ENCODE results near the gene HOXA7.

The HOXA7 gene

DNA sequence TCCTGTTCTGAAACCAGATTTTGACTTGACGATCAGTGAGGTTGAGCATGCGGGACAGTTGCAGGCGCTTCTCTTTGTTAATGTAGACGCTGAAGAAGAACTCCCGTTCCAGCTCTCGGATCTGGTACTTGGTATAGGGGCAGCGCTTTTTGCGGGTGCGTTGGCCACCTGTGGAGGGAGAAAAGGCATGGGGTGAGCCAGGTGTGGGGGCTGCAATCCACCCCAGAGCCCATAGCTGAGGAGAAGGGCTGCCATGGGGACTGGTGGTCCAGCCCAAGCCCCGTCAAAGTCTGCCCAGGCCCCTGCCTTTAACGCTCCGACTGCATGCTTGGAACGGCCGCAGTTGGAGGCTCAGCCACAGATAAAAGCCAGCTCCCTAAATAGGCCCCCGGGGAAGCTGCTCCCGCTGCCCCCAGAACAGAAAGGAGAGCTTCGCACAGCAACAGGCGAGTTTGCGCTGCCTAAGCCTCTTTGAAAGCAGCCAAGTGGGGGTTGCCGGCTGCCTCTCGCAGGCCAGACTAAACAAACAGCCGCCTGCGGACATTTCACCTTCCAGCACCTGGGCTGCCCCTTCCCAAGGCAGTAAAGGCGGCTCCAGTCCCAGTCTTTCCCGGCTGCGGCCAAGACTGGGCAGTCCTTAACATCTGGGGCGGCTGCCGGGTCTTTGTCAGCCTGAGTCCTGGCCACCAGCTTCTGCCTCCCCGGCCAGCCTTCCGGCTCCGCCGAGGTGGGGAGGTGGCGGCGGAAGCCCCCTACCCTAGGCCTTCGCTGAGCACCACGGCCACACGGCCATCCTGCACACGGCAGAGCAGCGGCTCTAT is 26.6 kb upstream of the HOXA7 start:
- in situ Hi-C loops (cut with HindIII; ENCODE audit: low sequenced_read_pairs), result no loop called here

DNA sequence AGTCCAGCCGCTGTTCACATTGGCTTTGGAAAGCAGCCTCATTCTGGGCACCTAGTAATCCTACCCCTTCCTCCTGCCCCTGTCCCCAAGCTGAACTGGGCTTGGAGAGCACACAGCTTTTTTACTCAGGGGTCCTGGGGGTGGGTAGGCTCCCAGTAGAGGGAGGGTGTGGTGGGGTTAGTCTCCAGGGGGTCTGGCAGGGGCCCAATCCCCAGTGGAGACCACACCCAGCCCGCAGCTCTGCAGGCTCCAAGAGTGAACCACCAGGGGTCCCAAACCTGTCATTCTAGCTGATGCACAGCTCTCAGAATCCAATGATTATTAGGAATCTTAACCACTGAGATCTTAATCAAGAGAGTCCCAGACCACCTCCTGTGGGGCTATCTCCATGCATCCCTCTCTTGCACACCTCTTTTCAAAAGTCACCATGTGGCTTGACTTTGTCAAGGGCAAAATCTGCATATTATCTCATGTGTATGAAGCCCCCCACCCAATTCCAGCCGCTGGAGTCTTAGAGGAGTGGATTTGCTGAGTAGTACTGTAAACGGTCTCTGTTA is 25.9 kb upstream of the HOXA7 start:
- in situ Hi-C loops (cut with HindIII; ENCODE audit: low sequenced_read_pairs), result no loop called here

GRCh38 chr7:27181795-27182275 is 25.4 kb upstream of the HOXA7 start:
- in situ Hi-C loops (cut with HindIII; ENCODE audit: low sequenced_read_pairs), result no loop called here

DNA sequence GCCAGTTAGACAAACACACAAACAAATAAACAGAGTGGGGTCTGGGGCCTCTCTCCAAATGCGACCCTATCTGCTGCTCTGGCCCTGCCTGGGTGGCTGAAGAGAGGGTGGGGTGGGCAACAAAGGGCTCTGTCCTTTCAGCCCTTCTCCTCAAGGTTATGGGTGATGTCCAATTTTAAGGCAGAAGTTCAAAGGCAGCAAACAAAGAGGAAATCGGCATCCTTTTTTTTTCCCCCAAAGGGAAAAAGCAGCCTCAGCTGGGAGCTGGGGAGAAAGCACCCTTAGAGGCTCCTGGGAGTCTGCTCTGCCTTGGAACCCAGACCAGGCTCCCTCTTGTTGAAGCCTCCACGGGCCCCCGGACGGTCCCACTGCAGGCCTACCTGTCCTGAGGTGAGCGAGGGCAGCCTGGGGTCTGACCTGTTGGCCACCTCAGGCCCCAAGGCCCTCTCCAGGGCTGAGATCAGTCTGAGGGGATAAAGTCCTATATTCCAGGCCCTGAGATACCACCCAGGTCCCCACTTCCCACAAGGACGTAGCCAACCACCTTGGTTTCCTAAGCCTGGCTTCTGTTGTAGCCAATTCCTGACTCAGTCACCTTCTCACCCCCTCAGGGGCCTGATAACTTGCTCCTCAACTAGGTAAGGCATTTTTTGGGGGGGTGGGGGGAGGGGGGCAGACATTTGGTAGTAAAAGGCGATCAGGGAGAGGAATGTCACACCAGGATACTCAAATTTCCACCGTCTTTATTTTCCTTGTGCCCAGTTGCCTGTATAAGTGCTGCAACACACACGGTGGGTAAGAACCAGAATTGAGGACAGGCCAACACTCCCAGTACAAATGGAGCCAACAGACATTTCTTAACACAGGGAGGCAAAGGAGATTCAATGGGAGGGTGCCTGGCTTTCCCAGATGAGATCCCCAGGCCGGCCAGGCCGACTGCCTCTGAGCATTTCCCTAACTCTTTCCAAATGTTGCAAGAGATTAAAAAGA is 24.3 kb upstream of the HOXA7 start:
- in situ Hi-C loops (cut with HindIII; ENCODE audit: low sequenced_read_pairs), result no loop called here

- in situ Hi-C loops (cut with HindIII; ENCODE audit: low sequenced_read_pairs), result no loop called here
Measured at GRCh38 chr7:27179503-27180430, 23.3 kb upstream of the HOXA7 start.

- in situ Hi-C loops (cut with HindIII; ENCODE audit: low sequenced_read_pairs), result no loop called here
Measured at GRCh38 chr7:27179030-27179429, 22.6 kb upstream of the HOXA7 start.

DNA sequence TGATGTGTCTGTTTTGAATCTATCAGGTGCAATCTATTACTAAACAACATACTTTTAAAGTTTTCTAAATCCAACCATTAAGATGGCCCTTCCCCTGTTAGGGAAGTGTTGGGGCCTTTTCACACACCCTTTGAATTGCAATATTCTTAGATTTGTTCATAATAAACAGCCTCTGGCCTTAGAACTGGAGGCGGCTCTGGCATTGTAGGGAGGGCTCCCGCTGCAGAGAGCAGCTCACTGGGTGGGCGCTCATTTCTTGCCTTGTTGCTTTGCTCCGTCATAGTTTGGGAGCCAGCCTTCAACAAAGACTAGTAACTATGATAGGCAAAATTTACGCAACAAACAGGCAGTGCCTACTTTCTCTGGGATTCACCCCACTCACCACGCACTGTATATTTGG is 21.9 kb upstream of the HOXA7 start:
- in situ Hi-C loops (cut with HindIII; ENCODE audit: low sequenced_read_pairs), result no loop called here

GRCh38 chr7:27177795-27178320 is 21.4 kb upstream of the HOXA7 start:
- in situ Hi-C loops (cut with HindIII; ENCODE audit: low sequenced_read_pairs), result no loop called here

- in situ Hi-C loops (cut with HindIII; ENCODE audit: low sequenced_read_pairs), result no loop called here
Measured at GRCh38 chr7:27176962-27177794, 20.7 kb upstream of the HOXA7 start.

DNA sequence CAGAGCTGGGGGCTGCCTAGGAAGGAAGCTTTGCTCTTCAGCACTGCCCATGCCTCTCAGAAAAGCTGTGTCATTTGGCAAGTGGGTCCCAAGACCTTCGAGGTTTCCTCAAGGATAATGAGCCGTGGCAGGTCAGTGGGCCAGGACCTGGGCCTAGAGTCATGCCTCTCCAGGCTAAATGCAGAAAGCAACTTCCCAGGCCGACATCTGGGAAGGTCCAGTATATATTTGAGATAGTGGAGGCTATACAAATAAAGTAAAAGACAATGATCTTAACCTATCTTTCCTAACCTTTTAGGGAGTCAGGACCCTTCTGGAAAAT is 20.0 kb upstream of the HOXA7 start:
- in situ Hi-C loops (cut with HindIII; ENCODE audit: low sequenced_read_pairs), result no loop called here

GRCh38 chr7:27175626-27176523 is 19.4 kb upstream of the HOXA7 start:
- in situ Hi-C loops (cut with HindIII; ENCODE audit: low sequenced_read_pairs), result no loop called here

DNA sequence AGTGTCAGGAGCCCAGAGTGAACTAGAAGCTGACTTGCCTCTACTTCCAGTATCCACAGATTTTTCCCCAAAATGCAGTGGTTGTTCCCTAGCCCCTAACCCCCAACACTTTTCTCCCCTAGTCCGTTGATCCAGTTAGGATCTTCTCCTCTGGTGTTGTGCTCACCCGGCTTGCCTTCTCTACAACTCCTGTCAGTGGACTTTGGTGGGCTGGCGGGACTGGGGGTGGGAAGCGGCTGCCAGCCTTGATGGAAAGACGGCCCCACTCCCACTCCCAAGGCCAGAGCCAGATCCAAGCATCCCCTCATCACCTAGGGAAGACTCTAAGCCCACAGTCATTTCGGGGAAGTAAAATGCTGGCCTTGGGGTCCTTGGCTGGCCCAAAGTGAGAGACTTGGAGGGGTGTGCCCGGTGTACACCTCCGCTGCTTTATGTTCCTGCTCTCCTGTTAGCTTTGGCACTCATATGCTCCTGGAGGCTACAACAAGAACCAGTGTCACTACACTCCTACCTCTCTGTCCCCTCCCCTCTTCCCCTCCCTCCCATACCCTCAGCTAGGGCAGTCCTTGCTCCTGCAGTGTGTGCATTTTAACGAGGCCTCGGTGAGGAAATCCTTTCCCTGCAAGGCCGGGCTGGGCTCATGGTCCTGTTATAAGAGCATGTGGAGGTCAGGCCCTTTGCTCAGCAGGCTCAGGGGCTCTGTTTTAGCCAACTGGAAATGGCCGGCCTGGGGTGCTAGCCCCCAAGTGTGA is 18.6 kb upstream of the HOXA7 start:
- in situ Hi-C loops (cut with HindIII; ENCODE audit: low sequenced_read_pairs), result no loop called here

DNA sequence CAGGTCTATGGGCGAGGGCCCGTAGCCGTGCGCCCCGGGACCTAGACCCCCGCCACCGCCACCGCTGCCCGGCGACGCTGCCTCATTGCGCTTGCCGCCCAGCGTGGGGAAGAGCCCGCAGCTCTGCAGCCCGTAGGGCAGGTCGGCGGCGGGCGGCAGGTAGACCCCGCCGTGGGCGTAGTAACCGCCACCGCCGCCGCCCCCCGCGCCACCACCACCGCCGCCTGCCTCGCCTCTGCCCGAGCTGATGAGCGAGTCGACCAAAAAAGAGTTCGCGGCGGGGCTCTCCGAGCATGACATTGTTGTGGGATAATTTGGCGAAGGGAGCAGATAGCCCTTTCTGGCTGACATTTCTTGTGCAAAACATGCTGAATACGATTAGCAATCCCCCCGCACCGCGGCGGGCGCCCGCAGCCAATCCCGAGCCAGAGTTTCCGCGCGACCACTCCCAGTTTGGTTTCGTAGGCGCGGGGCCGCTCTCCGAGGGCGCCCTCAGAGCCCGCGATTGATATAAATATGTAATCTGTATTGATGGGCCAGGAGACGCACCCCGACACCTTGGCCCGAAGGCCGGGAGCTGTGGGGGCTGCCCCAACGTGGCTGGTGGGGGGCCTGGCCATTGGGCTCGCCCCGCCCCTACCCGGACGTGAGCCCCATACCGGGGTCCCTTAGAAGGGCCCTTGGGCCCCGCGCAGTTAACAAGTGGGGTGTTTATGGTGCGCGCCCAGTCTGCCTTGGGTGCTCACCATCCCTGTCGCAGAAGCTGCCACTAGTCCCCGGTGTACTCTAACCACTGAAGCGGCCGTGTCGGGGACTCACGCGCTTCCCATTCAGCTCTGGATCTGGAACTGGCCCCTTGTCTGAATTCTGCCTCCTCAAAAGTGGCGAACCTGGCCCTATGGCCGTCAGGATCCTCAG is 17.7 kb upstream of the HOXA7 start, which contains the start of gene HOXA10:
Gene HOXA10 (minus strand): TSS at position 365 of the 918 bp plus-strand sequence. CDS start 14 bp downstream, at position 351.
- in situ Hi-C loops (cut with HindIII; ENCODE audit: low sequenced_read_pairs), result no loop called here

DNA sequence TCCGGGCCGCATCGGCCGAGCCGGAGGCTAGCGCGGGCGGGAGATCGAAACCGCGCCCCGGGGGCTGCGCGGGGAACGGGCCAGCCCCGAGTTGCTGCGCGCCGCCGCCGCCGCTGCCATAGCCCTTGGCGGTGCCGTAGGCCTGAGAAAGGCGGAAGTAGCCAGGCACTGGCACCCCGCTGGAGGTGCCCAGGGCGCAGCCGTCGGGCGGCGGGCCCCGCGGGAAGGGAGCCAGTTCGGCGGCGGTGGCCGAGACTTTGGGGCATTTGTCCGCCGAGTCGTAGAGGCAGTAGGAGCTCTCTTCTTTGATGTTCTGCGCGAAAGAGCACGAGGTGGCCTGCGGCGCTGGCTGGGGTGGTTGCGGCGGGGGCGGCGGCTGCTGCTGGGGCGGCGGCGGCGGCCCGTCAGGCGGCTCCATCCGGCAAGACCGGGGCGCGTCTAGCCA is 17.1 kb upstream of the HOXA7 start:
- in situ Hi-C loops (cut with HindIII; ENCODE audit: low sequenced_read_pairs), result no loop called here

DNA sequence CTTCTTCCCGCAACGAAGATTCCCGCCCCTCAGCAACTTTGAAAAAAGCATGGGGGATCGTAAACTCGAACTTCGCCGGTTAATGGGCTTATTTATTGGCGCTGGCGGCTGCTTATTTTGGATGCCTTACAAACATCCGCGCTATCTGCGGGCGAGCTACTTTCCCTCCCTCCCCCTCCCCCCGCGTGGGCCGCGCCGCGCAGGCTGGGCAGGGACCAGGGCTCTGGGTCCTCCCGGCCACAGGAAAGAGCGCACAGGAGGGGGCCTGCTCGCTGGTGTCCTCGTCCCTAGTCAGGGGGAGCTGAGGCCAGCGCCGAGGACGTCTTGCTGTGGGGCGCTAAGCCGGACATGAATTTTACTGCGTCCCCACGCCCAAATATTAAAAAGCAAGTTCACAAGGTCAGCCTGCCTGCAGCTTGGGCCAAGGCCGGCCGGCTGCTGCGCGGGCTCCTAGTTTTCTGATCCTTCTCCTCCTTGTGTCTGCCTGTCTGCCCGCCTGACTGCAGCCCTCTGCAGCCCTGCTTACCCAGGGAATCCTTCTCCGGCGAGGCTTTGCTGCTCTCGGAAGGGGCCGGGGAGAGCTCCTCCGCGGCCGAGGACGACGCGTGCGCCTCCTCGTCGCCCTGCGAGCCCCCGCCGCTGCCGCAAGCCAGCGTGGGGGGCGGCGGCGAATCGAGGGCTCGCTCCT is 16.5 kb upstream of the HOXA7 start:
- in situ Hi-C loops (cut with HindIII; ENCODE audit: low sequenced_read_pairs), result no loop called here

GRCh38 chr7:27172315-27172774 is 15.9 kb upstream of the HOXA7 start:
- in situ Hi-C loops (cut with HindIII; ENCODE audit: low sequenced_read_pairs), result no loop called here

All from DLD1 (cell line).